PC-3 (cell line): ENCODE results near the gene NEURL3. TPM values are rescaled to one million over a fixed set of nuclear protein-coding genes. Genes with fewer than 3 reads are reported as not detected.

Source experiments
- ATAC-seq: fragments of 200-7000 bp; cut with Tn5 transposase; 2 replicates; pipeline ENCODE4 v1.9.1; 2020; ENCODE audit warnings: mild to moderate bottlenecking, moderate library complexity
- BruUV-seq: library from RNA; stranded (reverse); fragments of 400-500 nt; replicated peaks from 2 replicates; lab custom pipeline; 2021; lab: Mats Ljungman, UMichigan
- CTCF ChIA-PET: fragments of 300-600 bp; sonication (Branson Sonifier 250); formaldehyde crosslinking; loops from one replicate; lab custom pipeline; 2022; ENCODE audit warnings: antibody characterized with exemption; lab: Charles Lee
- POLR2A ChIA-PET: fragments of 300-600 bp; sonication (Branson Sonifier 250); formaldehyde crosslinking; loops from one replicate; lab custom pipeline; 2022; ENCODE audit warnings: antibody characterized with exemption; ENCODE audit not compliant: unreplicated experiment; lab: Charles Lee
- DNase-seq: peaks from one replicate; pipeline ENCODE4 v3.0.0-alpha.2; 2015
- H2AFZ ChIP-seq: fragments of 300-600 bp; sonication (generic); 2 replicates; pipeline ENCODE4 v1.6.0; 2016; ENCODE audit warnings: antibody characterized with exemption, low read length
- H3F3A ChIP-seq: fragments of 300-600 bp; sonication (generic); one replicate; pipeline ENCODE4 v1.6.0; 2017; ENCODE audit warnings: antibody characterized with exemption, low read length, control low read depth, mild to moderate bottlenecking; ENCODE audit not compliant: unreplicated experiment
- H3K27ac ChIP-seq: fragments of 300-600 bp; sonication (generic); 2 replicates; pipeline ENCODE4 v1.5.1; 2016; ENCODE audit warnings: mild to moderate bottlenecking, low read length
- H3K27me3 ChIP-seq: fragments of 300-600 bp; sonication (generic); 2 replicates; pipeline ENCODE4 v1.6.1; 2016; ENCODE audit warnings: low read length, mixed read lengths
- H3K36me3 ChIP-seq: fragments of 300-600 bp; sonication (generic); 2 replicates; pipeline ENCODE4 v1.6.1; 2016; ENCODE audit warnings: low read depth, mixed run types, low read length, mixed read lengths
- H3K4me1 ChIP-seq: fragments of 300-600 bp; sonication (generic); 2 replicates; pipeline ENCODE4 v1.5.1; 2016; ENCODE audit warnings: low read length; ENCODE audit not compliant: insufficient read depth
- H3K4me2 ChIP-seq: fragments of 300-600 bp; sonication (generic); 2 replicates; pipeline ENCODE4 v1.6.0; 2016; ENCODE audit warnings: low read length
- H3K4me3 ChIP-seq: fragments of 300-600 bp; sonication (generic); 2 replicates; pipeline ENCODE4 v1.5.1; 2016; ENCODE audit warnings: mild to moderate bottlenecking, low read length, mixed read lengths
- H3K79me2 ChIP-seq: fragments of 300-600 bp; sonication (generic); 2 replicates; pipeline ENCODE4 v1.6.1; 2017; ENCODE audit warnings: low read length, mixed read lengths
- H3K9ac ChIP-seq: fragments of 300-600 bp; sonication (generic); 2 replicates; pipeline ENCODE4 v1.6.0; 2016; ENCODE audit warnings: mild to moderate bottlenecking, low read length
- H3K9me2 ChIP-seq: fragments of 300-600 bp; sonication (generic); replicated peaks from 2 replicates; pipeline ENCODE4 v1.6.1; 2016; ENCODE audit warnings: mixed run types, low read length, mixed read lengths
- H3K9me3 ChIP-seq: fragments of 300-600 bp; sonication (generic); 2 replicates; pipeline ENCODE4 v1.6.1; 2016; ENCODE audit warnings: low read length, mixed read lengths
- H4K20me1 ChIP-seq: fragments of 300-600 bp; sonication (generic); 2 replicates; pipeline ENCODE4 v1.6.1; 2016; ENCODE audit warnings: low read length, mixed read lengths
- CTCF ChIP-seq: fragments of 300-600 bp; sonication (generic); conservative IDR thresholded peaks from 2 replicates; pipeline ENCODE4 v1.5.1; 2017; ENCODE audit warnings: antibody characterized with exemption, low read depth, mild to moderate bottlenecking, low read length
- EZH2 ChIP-seq: fragments of 300-600 bp; sonication (generic); IDR thresholded peaks from one replicate; pipeline ENCODE4 v1.6.1; 2017; ENCODE audit warnings: antibody characterized with exemption, mild to moderate bottlenecking, low read length; ENCODE audit not compliant: unreplicated experiment
- EZH2phosphoT487 ChIP-seq: fragments of 300-600 bp; sonication (generic); IDR thresholded peaks from 2 replicates; pipeline ENCODE4 v1.6.1; 2018; ENCODE audit warnings: mild to moderate bottlenecking, antibody characterized with exemption, low read length, borderline replicate concordance
- intact Hi-C: fragments of 100-400 bp; cut with micrococcal nuclease; formaldehyde crosslinking; loops from 2 replicates; pipeline ENCODE4 v1.9.0; 2023
- total RNA-seq: library from RNA; depleted of rRNA; stranded (reverse); fragments of >200 nt; gene quantifications from 2 replicates; pipeline ENCODE4 v1.2.3, GENCODE V29; 2014

Gene NEURL3
- total RNA-seq, 1 experiment from 2014 or later = 0.18 TPM

- Histone ChIP-seq H3K27ac (no peak overlapping the region), H3K36me3 (no peaks in the 10 kb centered on the region), H3K79me2 (no peaks in the 10 kb centered on the region), H3F3A (no peaks in the 10 kb centered on the region), H3K4me1 (no peaks in the 10 kb centered on the region), H3K4me3 (no peak overlapping the region), H3K27me3 (no peaks in the 10 kb centered on the region), H3K9me3 (no peaks in the 10 kb centered on the region), H3K9ac (no peak overlapping the region), H3K4me2 (no peak overlapping the region), H4K20me1 (no peaks in the 10 kb centered on the region), H3K9me2 (no peaks in the 10 kb centered on the region), H2AFZ (no peak overlapping the region)
- DNase-seq (no peak), ATAC-seq (no peak)
- TF ChIP-seq EZH2 = no peak
- no peak for TF ChIP-seq CTCF
- no peak for TF ChIP-seq EZH2phosphoT487
- CTCF ChIA-PET = no interaction called here
- POLR2A ChIA-PET = no interaction called here
- intact Hi-C loops = loop anchor here (5.0 kb wide), 1 partner anchor 38 kb away; the partner anchor contains the start of gene NEURL3
- no TSS peak for BruUV-seq
These were observed 36.3 kb downstream of the NEURL3 start for GRCh38 chr2:96468904-96469303.

DNA sequence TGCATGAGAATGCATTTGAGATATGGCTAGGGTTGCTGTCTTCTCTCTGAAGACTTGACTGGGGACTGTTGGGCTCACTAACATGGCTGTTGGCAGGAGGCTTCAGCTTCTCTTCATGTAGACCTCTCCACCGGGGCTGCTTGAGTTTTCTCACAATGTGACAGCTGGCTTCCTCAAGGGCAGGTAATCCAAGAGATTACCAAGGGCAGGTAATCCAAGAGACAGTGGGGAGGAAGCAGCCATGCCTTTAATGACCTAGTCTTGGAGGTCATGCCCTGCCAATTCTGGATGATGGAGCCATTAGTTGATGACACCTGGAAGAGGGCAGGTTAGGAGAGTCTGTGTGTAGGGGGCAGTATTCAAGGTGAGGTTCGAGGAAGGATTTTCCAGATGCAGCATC, 40.5 kb downstream of the NEURL3 start:
- POLR2A ChIA-PET = no interaction called here
- TF ChIP-seq CTCF = no peak
- no peaks in the 10 kb centered on the region for H3K4me1 ChIP-seq

GRCh38 chr2:96464061-96464460, 41.1 kb downstream of the NEURL3 start:
- intact Hi-C loops = no loop called here
- H3K9me2 ChIP-seq = no peaks in the 10 kb centered on the region
- no peak overlapping the region for H3K4me2 ChIP-seq
- ChIA-PET POLR2A (no interaction called here), CTCF (no interaction called here)
- ATAC-seq = no peak
- no peaks in the 10 kb centered on the region for H3K4me1 ChIP-seq
- no peak overlapping the region for H2AFZ ChIP-seq
- no peaks in the 10 kb centered on the region for H4K20me1 ChIP-seq
- no peaks in the 10 kb centered on the region for H3K79me2 ChIP-seq
- BruUV-seq = no TSS peak
- H3F3A ChIP-seq = no peaks in the 10 kb centered on the region
- H3K36me3 ChIP-seq = no peaks in the 10 kb centered on the region
- no peak overlapping the region for H3K4me3 ChIP-seq
- no peak overlapping the region for H3K9ac ChIP-seq
- H3K9me3 ChIP-seq = no peaks in the 10 kb centered on the region
- TF ChIP-seq CTCF (no peak), EZH2 (no peak), EZH2phosphoT487 (no peak)
- H3K27ac ChIP-seq = no peak overlapping the region
- DNase-seq = no peak
- no peaks in the 10 kb centered on the region for H3K27me3 ChIP-seq

More for the DNA sequence above, 40.5 kb downstream of the NEURL3 start:
- no peak overlapping the region for H3K9ac ChIP-seq
- H3K9me3 ChIP-seq = no peaks in the 10 kb centered on the region
- intact Hi-C loops = loop anchor here (5.0 kb wide), 1 partner anchor 43 kb away; the partner anchor contains the start of gene NEURL3
- no TSS peak for BruUV-seq
- no peaks in the 10 kb centered on the region for H3K27me3 ChIP-seq
- H3F3A ChIP-seq = no peaks in the 10 kb centered on the region
- H4K20me1 ChIP-seq = no peaks in the 10 kb centered on the region
- no peaks in the 10 kb centered on the region for H3K79me2 ChIP-seq
- H2AFZ ChIP-seq = no peak overlapping the region
- DNase-seq (no peak), ATAC-seq (no peak)
- H3K4me3 ChIP-seq = no peak overlapping the region
- H3K9me2 ChIP-seq = no peaks in the 10 kb centered on the region
- H3K4me2 ChIP-seq = no peak overlapping the region
- H3K27ac ChIP-seq = no peak overlapping the region
- no peaks in the 10 kb centered on the region for H3K36me3 ChIP-seq
- CTCF ChIA-PET = no interaction called here
